Activated CD4-positive, alpha-beta T cell treated with anti-CD3 and anti-CD28 coated beads, Interleukin-10, Interleukin-2, amounts not matched to agents 100 ng/mL and 50 ng/mL, durations not matched to agents 16 hours and 8 hours (primary cell): ENCODE results near the gene XAGE1A.
"Not testable (repeated sequence)": the region's sequence is repeated elsewhere in the genome, so short reads cannot be mapped to it uniquely, and the experiment has no call there.

ENCODE experiments used
- DNase-seq: peaks from one replicate; pipeline ENCODE4 v3.0.0-alpha.2; 2020

The XAGE1A gene

GRCh38 chrX:52495545-52496418, at the start of gene XAGE1A:
XAGE1A (plus strand) TSS chrX:52495808; CDS start chrX:52497362, 1,554 bp downstream.
- DNase-seq, result not testable (repeated sequence)

- not testable (repeated sequence) for DNase-seq
Measured at GRCh38 chrX:52452031-52452430, 43.6 kb upstream of the XAGE1A start.

- not testable (repeated sequence) for DNase-seq
Measured at GRCh38 chrX:52471301-52471700, 24.3 kb upstream of the XAGE1A start.

- DNase-seq, result not testable (repeated sequence)
Measured at GRCh38 chrX:52496419-52496772, 788 bp downstream of the XAGE1A start.

GRCh38 chrX:52501362-52501761, 5.8 kb downstream of the XAGE1A start:
- DNase-seq, result not testable (repeated sequence)

- DNase-seq, result no peak
Measured at GRCh38 chrX:52504551-52504950, 8.9 kb downstream of the XAGE1A start.

GRCh38 chrX:52507331-52507730, 11.7 kb downstream of the XAGE1A start:
- no peak for DNase-seq

GRCh38 chrX:52509916-52510315, 14.3 kb downstream of the XAGE1A start:
- DNase-seq, result no peak

- DNase-seq, result not testable (repeated sequence)
Measured at GRCh38 chrX:52511126-52511525, 15.5 kb downstream of the XAGE1A start.

GRCh38 chrX:52516110-52516986, 20.7 kb downstream of the XAGE1A start:
- not testable (repeated sequence) for DNase-seq

GRCh38 chrX:52516987-52517325, 21.3 kb downstream of the XAGE1A start, which contains the start of gene XAGE1B:
XAGE1B (minus strand) TSS chrX:52517063; CDS start chrX:52515527, 1,536 bp downstream.
- DNase-seq, result not testable (repeated sequence)

- not testable (repeated sequence) for DNase-seq
Measured at GRCh38 chrX:52541051-52541450, 45.4 kb downstream of the XAGE1A start.

- DNase-seq, result no peak
Measured at GRCh38 chrX:52542311-52542710, 46.7 kb downstream of the XAGE1A start.

GRCh38 chrX:52544147-52544840, 48.7 kb downstream of the XAGE1A start:
- no peak for DNase-seq

- DNase-seq, result not testable (repeated sequence)
Measured at GRCh38 chrX:52548769-52549168, 53.2 kb downstream of the XAGE1A start.
